ENCODE results near the gene SLC13A3.

Gene SLC13A3

DNA sequence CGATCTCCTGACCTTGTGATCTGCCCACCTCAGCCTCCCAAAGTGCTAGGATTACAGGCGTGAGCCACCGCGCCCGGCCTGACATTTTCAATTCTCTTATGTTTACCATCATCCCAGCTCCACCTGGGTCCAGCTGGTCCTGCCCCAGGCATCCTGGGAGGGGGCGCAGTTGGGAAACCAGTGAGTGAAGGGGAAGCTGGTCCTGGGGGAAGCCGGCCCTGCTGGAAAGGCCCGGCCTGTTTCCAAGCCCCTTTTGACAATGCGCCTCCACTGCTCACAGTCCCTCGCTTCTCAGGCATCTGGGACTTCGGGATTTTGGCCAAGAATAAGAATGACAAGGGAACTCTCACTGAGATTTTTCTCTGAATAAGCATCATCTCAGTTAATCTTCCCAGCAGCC is 14.2 kb downstream of the SLC13A3 start:
- no peak for DNase-seq (ENCODE audit: low read depth in 1 of 2, low spot score in 1 of 2)
- TF ChIP-seq POLR2AphosphoS5 (IDR thresholded peaks at IDR 0.05; ENCODE audit: low read depth) (no peak), GABPA (IDR thresholded peaks at IDR 0.05; ENCODE audit: low read depth) (no peak)

GRCh38 chr20:46636514-46636913 is 14.7 kb downstream of the SLC13A3 start:
- DNase-seq (ENCODE audit: low read depth in 1 of 2, low spot score in 1 of 2), result no peak
- TF ChIP-seq POLR2AphosphoS5 (IDR thresholded peaks at IDR 0.05; ENCODE audit: low read depth) (no peak), SPI1 (IDR thresholded peaks at IDR 0.05; ENCODE audit: borderline replicate concordance, low read depth) (no peak), GABPA (IDR thresholded peaks at IDR 0.05; ENCODE audit: low read depth) (no peak)
- TF ChIP-seq, protein P1, sequence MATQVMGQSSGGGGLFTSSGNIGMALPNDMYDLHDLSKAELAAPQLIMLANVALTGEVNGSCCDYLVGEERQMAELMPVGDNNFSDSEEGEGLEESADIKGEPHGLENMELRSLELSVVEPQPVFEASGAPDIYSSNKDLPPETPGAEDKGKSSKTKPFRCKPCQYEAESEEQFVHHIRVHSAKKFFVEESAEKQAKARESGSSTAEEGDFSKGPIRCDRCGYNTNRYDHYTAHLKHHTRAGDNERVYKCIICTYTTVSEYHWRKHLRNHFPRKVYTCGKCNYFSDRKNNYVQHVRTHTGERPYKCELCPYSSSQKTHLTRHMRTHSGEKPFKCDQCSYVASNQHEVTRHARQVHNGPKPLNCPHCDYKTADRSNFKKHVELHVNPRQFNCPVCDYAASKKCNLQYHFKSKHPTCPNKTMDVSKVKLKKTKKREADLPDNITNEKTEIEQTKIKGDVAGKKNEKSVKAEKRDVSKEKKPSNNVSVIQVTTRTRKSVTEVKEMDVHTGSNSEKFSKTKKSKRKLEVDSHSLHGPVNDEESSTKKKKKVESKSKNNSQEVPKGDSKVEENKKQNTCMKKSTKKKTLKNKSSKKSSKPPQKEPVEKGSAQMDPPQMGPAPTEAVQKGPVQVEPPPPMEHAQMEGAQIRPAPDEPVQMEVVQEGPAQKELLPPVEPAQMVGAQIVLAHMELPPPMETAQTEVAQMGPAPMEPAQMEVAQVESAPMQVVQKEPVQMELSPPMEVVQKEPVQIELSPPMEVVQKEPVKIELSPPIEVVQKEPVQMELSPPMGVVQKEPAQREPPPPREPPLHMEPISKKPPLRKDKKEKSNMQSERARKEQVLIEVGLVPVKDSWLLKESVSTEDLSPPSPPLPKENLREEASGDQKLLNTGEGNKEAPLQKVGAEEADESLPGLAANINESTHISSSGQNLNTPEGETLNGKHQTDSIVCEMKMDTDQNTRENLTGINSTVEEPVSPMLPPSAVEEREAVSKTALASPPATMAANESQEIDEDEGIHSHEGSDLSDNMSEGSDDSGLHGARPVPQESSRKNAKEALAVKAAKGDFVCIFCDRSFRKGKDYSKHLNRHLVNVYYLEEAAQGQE (IDR thresholded peaks at IDR 0.05; ENCODE audit: insufficient replicate concordance, low read depth), result no peak
- TF ChIP-seq, protein P2, sequence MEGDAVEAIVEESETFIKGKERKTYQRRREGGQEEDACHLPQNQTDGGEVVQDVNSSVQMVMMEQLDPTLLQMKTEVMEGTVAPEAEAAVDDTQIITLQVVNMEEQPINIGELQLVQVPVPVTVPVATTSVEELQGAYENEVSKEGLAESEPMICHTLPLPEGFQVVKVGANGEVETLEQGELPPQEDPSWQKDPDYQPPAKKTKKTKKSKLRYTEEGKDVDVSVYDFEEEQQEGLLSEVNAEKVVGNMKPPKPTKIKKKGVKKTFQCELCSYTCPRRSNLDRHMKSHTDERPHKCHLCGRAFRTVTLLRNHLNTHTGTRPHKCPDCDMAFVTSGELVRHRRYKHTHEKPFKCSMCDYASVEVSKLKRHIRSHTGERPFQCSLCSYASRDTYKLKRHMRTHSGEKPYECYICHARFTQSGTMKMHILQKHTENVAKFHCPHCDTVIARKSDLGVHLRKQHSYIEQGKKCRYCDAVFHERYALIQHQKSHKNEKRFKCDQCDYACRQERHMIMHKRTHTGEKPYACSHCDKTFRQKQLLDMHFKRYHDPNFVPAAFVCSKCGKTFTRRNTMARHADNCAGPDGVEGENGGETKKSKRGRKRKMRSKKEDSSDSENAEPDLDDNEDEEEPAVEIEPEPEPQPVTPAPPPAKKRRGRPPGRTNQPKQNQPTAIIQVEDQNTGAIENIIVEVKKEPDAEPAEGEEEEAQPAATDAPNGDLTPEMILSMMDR (IDR thresholded peaks at IDR 0.05; ENCODE audit: insufficient read depth, low read length), result no peak
- Histone ChIP-seq H3K27ac (replicated peaks) (no peak overlapping the region), H3K27me3 (ENCODE audit: insufficient read depth, poor library complexity, severe bottlenecking) (no peaks in the 10 kb centered on the region), H3K4me3 (replicated peaks; ENCODE audit: insufficient read depth, low read length) (no peak overlapping the region)

More for the DNA sequence above, 14.2 kb downstream of the SLC13A3 start:
- H3K27me3 ChIP-seq (ENCODE audit: insufficient read depth, poor library complexity, severe bottlenecking), result no peaks in the 10 kb centered on the region
- no peak overlapping the region for H3K27ac ChIP-seq (replicated peaks)
- no peak overlapping the region for H3K4me3 ChIP-seq (replicated peaks; ENCODE audit: insufficient read depth, low read length)

DNA sequence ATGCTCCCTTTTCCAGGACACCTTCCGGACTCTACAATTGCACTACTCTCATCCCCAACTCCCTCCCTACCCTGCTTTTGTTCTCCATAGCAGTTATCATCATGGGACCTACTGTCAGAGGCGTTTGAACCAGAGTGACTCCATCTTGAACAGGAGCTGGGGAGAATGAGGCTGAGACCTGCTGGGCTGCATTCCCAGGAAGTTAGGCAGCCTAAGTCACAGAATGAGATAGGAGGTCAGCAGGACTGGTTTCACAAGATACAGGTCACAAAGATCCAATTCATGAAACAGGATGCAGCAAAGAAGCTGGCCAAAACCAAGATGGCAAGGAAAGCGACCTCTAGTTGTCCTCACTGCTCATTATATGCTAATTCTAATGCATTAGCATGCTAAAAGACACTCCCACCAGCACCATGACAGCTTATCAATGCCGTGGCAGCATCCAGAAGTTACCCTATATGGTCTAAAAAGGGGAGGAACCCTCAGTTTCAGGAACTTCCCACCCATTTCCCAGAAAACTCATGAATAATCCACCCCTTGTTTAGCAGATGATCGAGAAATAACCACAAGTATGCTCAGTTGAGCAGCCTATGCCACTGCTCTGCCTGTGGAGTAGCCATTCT is 15.6 kb downstream of the SLC13A3 start:
- H3K27me3 ChIP-seq (ENCODE audit: insufficient read depth, poor library complexity, severe bottlenecking), result no peaks in the 10 kb centered on the region
- TF ChIP-seq, protein P2 (IDR thresholded peaks at IDR 0.05; ENCODE audit: insufficient read depth, low read length), result no peak
- TF ChIP-seq, protein P1 (IDR thresholded peaks at IDR 0.05; ENCODE audit: insufficient replicate concordance, low read depth), result no peak
- TF ChIP-seq SPI1 (IDR thresholded peaks at IDR 0.05; ENCODE audit: borderline replicate concordance, low read depth) (no peak), POLR2AphosphoS5 (IDR thresholded peaks at IDR 0.05; ENCODE audit: low read depth) (no peak), GABPA (IDR thresholded peaks at IDR 0.05; ENCODE audit: low read depth) (no peak)
- no peak overlapping the region for H3K27ac ChIP-seq (replicated peaks)
- DNase-seq (ENCODE audit: low read depth in 1 of 2, low spot score in 1 of 2), result no peak
- H3K4me3 ChIP-seq (replicated peaks; ENCODE audit: insufficient read depth, low read length), result no peak overlapping the region

- no peak for DNase-seq (ENCODE audit: low read depth in 1 of 2, low spot score in 1 of 2)
- H3K4me3 ChIP-seq (replicated peaks; ENCODE audit: insufficient read depth, low read length), result no peak overlapping the region
- no peak for TF ChIP-seq GABPA (IDR thresholded peaks at IDR 0.05; ENCODE audit: low read depth)
- TF ChIP-seq, protein P2 (IDR thresholded peaks at IDR 0.05; ENCODE audit: insufficient read depth, low read length), result no peak
- H3K27me3 ChIP-seq (ENCODE audit: insufficient read depth, poor library complexity, severe bottlenecking), result no peaks in the 10 kb centered on the region
- no peak overlapping the region for H3K27ac ChIP-seq (replicated peaks)
Measured at GRCh38 chr20:46634528-46634927, 16.7 kb downstream of the SLC13A3 start.

Data from HL-60 (cell line).